Inflammatory macrophage treated with lipopolysaccharide for 4 hours (primary cell): ENCODE results near the gene MALRD1.
"Not testable (repeated sequence)": the region's sequence is repeated elsewhere in the genome, so short reads cannot be mapped to it uniquely, and the experiment has no call there.

ENCODE experiments used
- DNase-seq: peaks from one replicate; pipeline ENCODE4 v3.0.0-alpha.2; 2020

The MALRD1 gene

GRCh38 chr10:19728376-19728775 lies 679.8 kb downstream of the MALRD1 start:
- DNase-seq: no peak

- no peak for DNase-seq
Observed at GRCh38 chr10:19728964-19729363, 680.4 kb downstream of the MALRD1 start.

GRCh38 chr10:19730167-19730906 lies 681.7 kb downstream of the MALRD1 start:
- DNase-seq: no peak

- DNase-seq: no peak
Observed at GRCh38 chr10:19730907-19731217, 682.3 kb downstream of the MALRD1 start.

- DNase-seq: no peak
Observed at GRCh38 chr10:19731560-19731959, 683.0 kb downstream of the MALRD1 start.

GRCh38 chr10:19738440-19738839 lies 689.8 kb downstream of the MALRD1 start:
- DNase-seq: no peak

- DNase-seq: not testable (repeated sequence)
Observed at GRCh38 chr10:19739232-19739631, 690.6 kb downstream of the MALRD1 start.

- not testable (repeated sequence) for DNase-seq
Observed at GRCh38 chr10:19742144-19742543, 693.5 kb downstream of the MALRD1 start.

GRCh38 chr10:19745672-19746071 lies 697.1 kb downstream of the MALRD1 start:
- DNase-seq: no peak

GRCh38 chr10:19749185-19749729 lies 700.7 kb downstream of the MALRD1 start:
- peak; percentile 78 for DNase-seq

- no peak for DNase-seq
Observed at GRCh38 chr10:19750972-19751371, 702.4 kb downstream of the MALRD1 start.

GRCh38 chr10:19756919-19757318 lies 708.3 kb downstream of the MALRD1 start:
- DNase-seq: no peak

GRCh38 chr10:19762026-19762425 lies 713.4 kb downstream of the MALRD1 start:
- peak; percentile 29 for DNase-seq

- no peak for DNase-seq
Observed at GRCh38 chr10:19764111-19764510, 715.5 kb downstream of the MALRD1 start.

GRCh38 chr10:19767876-19768275 lies 719.3 kb downstream of the MALRD1 start:
- no peak for DNase-seq

- not testable (repeated sequence) for DNase-seq
Observed at GRCh38 chr10:19769826-19770225, 721.2 kb downstream of the MALRD1 start.

GRCh38 chr10:19772972-19773371 lies 724.4 kb downstream of the MALRD1 start:
- no peak for DNase-seq

- DNase-seq: peak; percentile 93
Observed at GRCh38 chr10:19775296-19775695, 726.7 kb downstream of the MALRD1 start.

GRCh38 chr10:19777806-19778205 lies 729.2 kb downstream of the MALRD1 start:
- DNase-seq: no peak

GRCh38 chr10:19778996-19779395 lies 730.4 kb downstream of the MALRD1 start:
- DNase-seq: peak; percentile 49

GRCh38 chr10:19782430-19783089 lies 734.0 kb downstream of the MALRD1 start:
- DNase-seq: no peak

GRCh38 chr10:19783721-19784120 lies 735.1 kb downstream of the MALRD1 start:
- DNase-seq: no peak
